ENCODE data around the gene SEMA6A.

- TF ChIP-seq CHD1 (IDR thresholded peaks at IDR 0.05; ENCODE audit: low read depth, low read length) = no peak
- TF ChIP-seq SP1 (IDR thresholded peaks at IDR 0.05; ENCODE audit: low read depth, low read length) = peak; percentile 40
- TF ChIP-seq CHD2 (IDR thresholded peaks at IDR 0.05; ENCODE audit: borderline replicate concordance, low read depth, low read length) = peak; percentile 37; the same call in 1 of the 2 replicates
- peak; percentile 32; the same call in 1 of the 2 replicates for TF ChIP-seq MXI1 (IDR thresholded peaks at IDR 0.05; ENCODE audit: low read depth, low read length)
- TF ChIP-seq ZBTB11 (CRISPR knock-in tag; IDR thresholded peaks at IDR 0.05) = no peak
- peak in 1 of 2 experiments; percentile 97; a peak in 2 of 4 replicates for TF ChIP-seq ETV6 (conservative IDR thresholded peaks at IDR 0.05 in 1 of 2, IDR thresholded peaks at IDR 0.05 in 1 of 2; ENCODE audit: borderline replicate concordance in 1 of 2, low read depth in 1 of 2)
- TF ChIP-seq CTCF (IDR thresholded peaks at IDR 0.05 in 2 of 3, conservative IDR thresholded peaks at IDR 0.05 in 1 of 3; ENCODE audit: control insufficient read depth in 2 of 3, extremely low read depth in 1 of 3, insufficient read depth in 1 of 3, low read depth in 3 of 3, low read length in 3 of 3) = no peak
- TF ChIP-seq ATF2 (IDR thresholded peaks at IDR 0.05; ENCODE audit: low read length) = peak; percentile 99
- no peak for TF ChIP-seq TAF1 (IDR thresholded peaks at IDR 0.05; ENCODE audit: borderline replicate concordance, low read depth, low read length)
- TF ChIP-seq STAT3 (IDR thresholded peaks at IDR 0.05; ENCODE audit: low read depth, low read length) = peak; percentile 96
- TF ChIP-seq USF2 (IDR thresholded peaks at IDR 0.05; ENCODE audit: borderline replicate concordance, low read depth, low read length) = no peak; the same call in 1 of the 2 replicates
Observed at GRCh38 chr5:116577064-116577788, 2.6 kb upstream of the SEMA6A start.
